Measurements from ENCODE around the gene PMS1.

GRCh38 chr2:189873696-189874095 is 89.4 kb downstream of the PMS1 start:
- TF ChIP-seq CTCF (IDR thresholded peaks at IDR 0.05), result no peak
- TF ChIP-seq ZFX (IDR thresholded peaks at IDR 0.05; ENCODE audit: borderline replicate concordance), result no peak
